ENCODE data around the gene CDK2AP2. TPM values are rescaled to one million over a fixed set of nuclear protein-coding genes. Genes with fewer than 3 reads are reported as not detected.

Gene CDK2AP2
- total and polyA plus RNA-seq, 10 of the 15 experiments (the other 5 are each of a cell fraction or from before 2014, with no cell fraction given), result 8.0 to 177 (median 40.9) TPM

DNA sequence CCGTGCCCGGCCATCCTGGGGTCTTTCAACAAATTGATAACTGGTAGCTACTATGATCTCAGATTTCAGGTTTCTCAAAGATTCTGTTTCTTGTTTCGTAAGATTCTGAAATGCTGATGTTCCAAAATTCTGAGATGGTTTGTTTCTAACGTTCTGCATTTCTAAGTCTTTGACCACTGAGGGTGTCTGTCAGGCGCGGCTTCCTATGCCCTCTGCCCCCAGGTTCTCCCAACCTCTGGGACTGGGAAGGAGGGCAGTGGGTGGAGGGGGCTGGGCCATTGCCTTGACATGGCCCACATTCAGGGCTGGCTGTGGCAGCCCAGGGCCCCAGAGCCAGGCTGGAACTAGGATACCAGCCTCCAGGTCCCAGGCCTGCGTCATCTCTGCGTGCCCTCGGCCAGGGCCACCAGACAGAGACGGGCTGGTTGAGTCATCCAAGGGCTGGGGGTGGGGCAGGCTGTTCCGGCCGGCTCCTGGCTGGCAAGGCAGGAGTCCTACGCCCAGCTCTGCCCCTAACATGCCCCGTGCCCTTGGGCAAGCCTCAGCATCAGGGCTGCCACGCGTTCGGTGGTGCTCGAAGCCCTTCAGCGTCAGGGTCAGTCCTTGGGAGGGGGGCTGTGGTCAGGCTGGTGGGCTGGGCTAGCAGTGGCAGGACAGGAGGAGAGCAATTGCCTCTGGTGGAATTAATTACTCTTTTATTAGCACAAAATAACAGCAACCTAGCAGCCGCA lies 44.1 kb downstream of the CDK2AP2 start:
- peaks cover 41% of the 10 kb centered on the region for H3K4me1 ChIP-seq (ENCODE audit: control insufficient read depth, insufficient read depth, low read length)
- ChIA-PET POLR2A (interaction anchor here (0.6 to 6.3 kb wide), 4 partner anchors 21 to 61 kb away, joined by 3 to 50 read pairs (median 22); partner anchors contain the start of genes CORO1B, PPP1CA, PTPRCAP and RPS6KB2), SMC1A (ENCODE audit: uncharacterized antibody, unreplicated experiment) (no interaction called here), RAD21 (ENCODE audit: unreplicated experiment) (interaction anchor here (1.4 kb wide), 1 partner anchor 26 kb away, joined by 3 read pairs; the partner anchor contains the start of gene PTPRCAP), CTCF (interaction anchor here (0.6 to 1.4 kb wide), 2 partner anchors 14 to 63 kb away, joined by 3 read pairs; no protein-coding TSS in a partner anchor)
- ATAC-seq (no peak), FAIRE-seq (no peak), DNase-seq (ENCODE audit: low read depth, low spot score) (no peak)
- peaks cover 14% of the 10 kb centered on the region for H3K79me2 ChIP-seq (ENCODE audit: control insufficient read depth, insufficient read depth, low read length)
- peak overlapping the region; percentile 64; the same call in 1 of the 2 replicates for H3K9ac ChIP-seq (ENCODE audit: control insufficient read depth, insufficient read depth, low read length)
- in situ Hi-C loops (cut with MboI), result no loop called here
- TF ChIP-seq GATAD2B (conservative IDR thresholded peaks at IDR 0.05; ENCODE audit: low read depth) (0 out of 2 replicates have a peak, but pooled peaks have one; percentile 15), POLR2A (IDR thresholded peaks at IDR 0.05; ENCODE audit: low read depth, low read length) (peak; percentile 56), SUPT20H (IDR thresholded peaks at IDR 0.05; ENCODE audit: borderline replicate concordance, control insufficient read depth, low read depth, low read length) (no peak), SIN3A (IDR thresholded peaks at IDR 0.05; ENCODE audit: low read depth, low read length) (0 out of 2 replicates have a peak, but pooled peaks have one; percentile 4), BACH1 (IDR thresholded peaks at IDR 0.05; ENCODE audit: borderline replicate concordance) (0 out of 2 replicates have a peak, but pooled peaks have one; percentile 10), SMARCA5 (IDR thresholded peaks at IDR 0.05) (0 out of 2 replicates have a peak, but pooled peaks have one; percentile 12)
- TF ChIP-seq, protein P1, sequence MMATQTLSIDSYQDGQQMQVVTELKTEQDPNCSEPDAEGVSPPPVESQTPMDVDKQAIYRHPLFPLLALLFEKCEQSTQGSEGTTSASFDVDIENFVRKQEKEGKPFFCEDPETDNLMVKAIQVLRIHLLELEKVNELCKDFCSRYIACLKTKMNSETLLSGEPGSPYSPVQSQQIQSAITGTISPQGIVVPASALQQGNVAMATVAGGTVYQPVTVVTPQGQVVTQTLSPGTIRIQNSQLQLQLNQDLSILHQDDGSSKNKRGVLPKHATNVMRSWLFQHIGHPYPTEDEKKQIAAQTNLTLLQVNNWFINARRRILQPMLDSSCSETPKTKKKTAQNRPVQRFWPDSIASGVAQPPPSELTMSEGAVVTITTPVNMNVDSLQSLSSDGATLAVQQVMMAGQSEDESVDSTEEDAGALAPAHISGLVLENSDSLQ (IDR thresholded peaks at IDR 0.05), result no peak
- no peaks in the 10 kb centered on the region; a peak in 1 of 4 replicates for H3K36me3 ChIP-seq (ENCODE audit: control insufficient read depth in 2 of 2, insufficient read depth in 2 of 2, low read length in 1 of 2)
- BruUV-seq (replicated peaks), result no TSS peak
- H3K27me3 ChIP-seq (replicated peaks in 1 of 2; ENCODE audit: control insufficient read depth in 2 of 2, insufficient read depth in 2 of 2, low read length in 1 of 2), result no peaks in the 10 kb centered on the region
- H3K4me2 ChIP-seq (ENCODE audit: control insufficient read depth, insufficient read depth), result peak overlapping the region; percentile 97
- 51% methylated on average over 20 of the region's 20 CpGs for WGBS (ENCODE audit: insufficient coverage, insufficient replicate concordance, low lambda C conversion rate, missing lambda C conversion rate)
- no peaks in the 10 kb centered on the region for H4K20me1 ChIP-seq (ENCODE audit: control insufficient read depth, insufficient read depth)
- peak overlapping the region; percentile 74 for H3K4me3 ChIP-seq
- peak overlapping the region; percentile 79; the same call in 1 of the 2 replicates for H2AFZ ChIP-seq (ENCODE audit: control insufficient read depth, low read depth, low read length)
- intact Hi-C loops (cut with micrococcal nuclease; ENCODE audit: unreplicated experiment), result no loop called here
- H3K27ac ChIP-seq (ENCODE audit: control insufficient read depth, insufficient read depth), result peak overlapping the region; percentile 77
- H3K9me3 ChIP-seq (replicated peaks; ENCODE audit: control insufficient read depth, insufficient read depth, low read length), result no peaks in the 10 kb centered on the region

All from GM12878 (cell line).